BLaER1 treated with 17β-estradiol and CSF1 and Interleukin-3, amounts not matched to agents 10 nM and 100 nM (cell line): Measurements from ENCODE around the gene CAMK2D.

Experiments
- H3K27ac ChIP-seq, 11 experiments: shearing (Covaris generic); formaldehyde crosslinking; 2 replicates each; pipeline ENCODE4 v1.8.1; 2022
- H3K27me3 ChIP-seq, 11 experiments: shearing (Covaris generic); formaldehyde crosslinking; 2 replicates each; pipeline ENCODE4 v1.8.1; 2022
- H3K36me3 ChIP-seq, 11 experiments: shearing (Covaris generic); formaldehyde crosslinking; 2 replicates each; pipeline ENCODE4 v1.8.1; 2022
- H3K4me1 ChIP-seq, 10 experiments: shearing (Covaris generic); formaldehyde crosslinking; 2 replicates each; pipeline ENCODE4 v1.8.1; 2022
- H3K4me2 ChIP-seq, 11 experiments: shearing (Covaris generic); formaldehyde crosslinking; 2 replicates each; pipeline ENCODE4 v1.8.1; 2022
- H3K4me3 ChIP-seq, 10 experiments: shearing (Covaris generic); formaldehyde crosslinking; 2 replicates each; pipeline ENCODE4 v1.8.1; 2022
- H3K9ac ChIP-seq, 11 experiments: shearing (Covaris generic); formaldehyde crosslinking; 2 replicates each; pipeline ENCODE4 v1.8.1; 2022
- H3K9me3 ChIP-seq, 11 experiments: shearing (Covaris generic); formaldehyde crosslinking; replicated peaks in 1 of 11; 2 replicates each; pipeline ENCODE4 v1.8.1; 2022
- H4K20me1 ChIP-seq, 11 experiments: shearing (Covaris generic); formaldehyde crosslinking; 2 replicates each; pipeline ENCODE4 v1.8.1; 2022
- Cebpa-rat ChIP-seq, 11 experiments: shearing (Covaris generic); IDR thresholded peaks; 2 replicates each; pipeline ENCODE4 v1.8.1; 2022

The CAMK2D gene

DNA sequence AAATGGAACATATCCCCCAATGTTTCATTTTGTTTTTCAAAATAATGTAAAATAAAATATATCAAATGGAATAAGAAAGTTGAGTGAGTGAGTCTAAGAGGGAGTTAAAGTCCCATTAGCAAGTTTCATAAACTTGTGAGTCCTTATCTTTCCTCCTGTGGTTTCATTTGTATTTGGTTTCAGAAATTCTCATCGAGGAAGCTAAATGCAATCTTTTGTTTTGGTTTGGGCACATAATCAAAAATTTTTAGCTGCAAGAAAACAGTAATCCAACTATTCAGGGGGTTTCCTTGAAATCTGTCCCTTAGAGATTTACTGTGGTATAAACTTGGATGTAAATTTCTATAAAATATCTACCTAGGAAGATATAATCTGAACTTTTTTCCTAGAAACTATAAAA lies 124.2 kb downstream of the CAMK2D start:
- no peak for TF ChIP-seq Cebpa-rat (IDR thresholded peaks at IDR 0.05)
- H3K4me2 ChIP-seq, result peak overlapping the region in 10 of 11 experiments; percentile 64 to 94 (median 82); a peak in 18 of 22 replicates
- H3K9ac ChIP-seq, result no peak overlapping the region
- peaks cover 0 to 25% (median 0%) of the 10 kb centered on the region in 11 experiments; a peak in 4 of 22 replicates for H3K36me3 ChIP-seq
- peaks cover 0 to 98% (median 21%) of the 10 kb centered on the region in 11 experiments; a peak in 12 of 22 replicates for H4K20me1 ChIP-seq
- no peak overlapping the region for H3K27ac ChIP-seq
- H3K4me1 ChIP-seq, result peaks cover 48 to 86% (median 76%) of the 10 kb centered on the region in 10 experiments
- H3K9me3 ChIP-seq, result no peaks in the 10 kb centered on the region
- no peaks in the 10 kb centered on the region for H3K27me3 ChIP-seq
- peak overlapping the region in 1 of 10 experiments; percentile 28; a peak in 1 of 20 replicates for H3K4me3 ChIP-seq

DNA sequence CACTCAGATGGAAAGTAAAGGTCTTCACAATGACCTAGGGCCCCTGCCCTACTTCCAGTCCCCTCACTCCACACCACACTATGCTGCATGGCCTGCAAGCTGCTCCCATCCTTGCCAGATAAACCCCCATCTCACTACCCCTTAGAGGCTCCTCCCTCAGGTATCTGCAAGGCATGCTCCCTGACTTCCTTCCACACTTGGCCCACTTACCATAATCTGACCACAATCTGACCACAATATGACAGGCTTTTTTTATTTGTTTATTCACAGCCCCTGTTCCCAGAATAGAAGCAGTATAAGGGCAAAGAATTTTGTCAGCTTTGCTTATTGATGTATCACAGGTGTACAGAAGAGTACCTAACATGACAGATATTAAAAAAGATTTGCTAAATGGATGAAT lies 124.7 kb downstream of the CAMK2D start:
- peak overlapping the region; percentile 64 to 94 (median 82) for H3K4me2 ChIP-seq
- TF ChIP-seq Cebpa-rat (IDR thresholded peaks at IDR 0.05), result no peak
- no peaks in the 10 kb centered on the region for H3K9me3 ChIP-seq
- peaks cover 48 to 83% (median 72%) of the 10 kb centered on the region in 10 experiments for H3K4me1 ChIP-seq
- no peaks in the 10 kb centered on the region for H3K27me3 ChIP-seq
- peaks cover 0 to 20% (median 0%) of the 10 kb centered on the region in 11 experiments; a peak in 2 of 22 replicates for H3K36me3 ChIP-seq
- peaks cover 0 to 99% (median 21%) of the 10 kb centered on the region in 11 experiments; a peak in 12 of 22 replicates for H4K20me1 ChIP-seq
- H3K27ac ChIP-seq, result peak overlapping the region in 6 of 11 experiments; percentile 9 to 62 (median 35); a peak in 7 of 22 replicates
- peak overlapping the region in 2 of 10 experiments; percentile 25 to 28; a peak in 2 of 20 replicates for H3K4me3 ChIP-seq
- 0 out of 22 replicates have a peak overlapping the region, but pooled peaks of 2 of the 11 experiments have one; percentile 16 to 26 for H3K9ac ChIP-seq

DNA sequence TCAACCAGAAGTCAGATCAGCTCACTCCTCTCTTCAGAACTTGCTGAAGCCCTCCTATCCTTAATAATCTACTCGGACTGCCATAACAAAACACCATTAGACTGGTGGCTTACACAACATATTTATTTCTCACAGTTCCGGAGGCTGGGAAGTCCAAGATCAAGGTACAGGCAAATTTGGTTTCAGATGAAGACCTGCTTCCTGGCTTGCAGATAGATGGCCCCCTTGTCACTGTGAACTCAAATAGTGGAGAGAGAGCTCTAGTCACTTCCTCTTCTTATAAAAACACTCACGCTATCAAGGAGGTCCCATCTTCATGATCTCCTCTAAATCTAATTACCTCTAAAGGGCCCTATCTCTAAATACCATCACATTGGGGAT lies 125.1 kb downstream of the CAMK2D start:
- H3K36me3 ChIP-seq, result peaks cover 0 to 21% (median 0%) of the 10 kb centered on the region in 11 experiments; a peak in 3 of 22 replicates
- peak overlapping the region in 7 of 11 experiments; percentile 2 to 62 (median 25); a peak in 7 of 22 replicates for H3K27ac ChIP-seq
- no peaks in the 10 kb centered on the region for H3K27me3 ChIP-seq
- peak overlapping the region in 2 of 10 experiments; percentile 25 to 28; a peak in 2 of 20 replicates for H3K4me3 ChIP-seq
- TF ChIP-seq Cebpa-rat (IDR thresholded peaks at IDR 0.05), result no peak
- H3K9me3 ChIP-seq, result no peaks in the 10 kb centered on the region
- H3K4me1 ChIP-seq, result peaks cover 45 to 83% (median 68%) of the 10 kb centered on the region in 10 experiments
- H3K4me2 ChIP-seq, result peak overlapping the region; percentile 64 to 94 (median 82)
- 0 out of 22 replicates have a peak overlapping the region, but pooled peaks of 2 of the 11 experiments have one; percentile 16 to 26 for H3K9ac ChIP-seq
- peaks cover 0 to 100% (median 21%) of the 10 kb centered on the region in 11 experiments; a peak in 12 of 22 replicates for H4K20me1 ChIP-seq

DNA sequence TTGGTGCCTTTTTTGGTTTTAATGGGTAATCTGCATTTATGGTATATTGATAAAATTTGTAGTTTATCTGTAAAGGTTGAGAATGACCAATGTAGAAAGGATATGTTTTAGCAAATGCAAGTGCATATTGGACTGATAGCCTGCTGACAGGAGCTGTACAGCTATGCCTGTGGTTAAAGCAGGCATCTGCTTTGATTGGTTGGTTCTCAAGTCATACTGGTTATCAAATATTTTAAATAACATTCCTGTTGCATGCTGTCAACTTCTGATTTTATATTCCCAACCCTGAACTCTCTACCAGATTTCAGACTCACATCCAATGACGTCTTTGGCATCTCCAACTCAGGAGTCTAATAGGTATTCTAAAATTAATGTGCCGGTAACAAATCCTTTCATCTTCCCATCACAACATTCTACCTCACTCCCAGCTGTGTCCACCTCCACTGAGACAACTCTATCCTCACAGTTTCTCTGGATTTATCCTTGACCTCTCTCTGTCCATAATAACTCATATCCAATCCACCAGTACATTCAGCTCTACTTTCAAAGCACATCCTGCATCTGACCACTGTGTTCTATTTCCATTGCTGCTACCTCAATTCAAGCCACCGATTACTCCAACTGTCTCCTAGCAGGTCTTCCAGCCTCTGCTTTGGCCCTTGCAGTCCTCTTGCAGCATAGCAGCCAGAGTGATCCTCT lies 125.7 kb downstream of the CAMK2D start:
- Histone ChIP-seq H3K9me3 (no peaks in the 10 kb centered on the region), H3K9ac (0 out of 22 replicates have a peak overlapping the region, but pooled peaks of 2 of the 11 experiments have one; percentile 3 to 10), H4K20me1 (peaks cover 0 to 99% (median 21%) of the 10 kb centered on the region in 11 experiments; a peak in 12 of 22 replicates), H3K4me3 (0 out of 20 replicates have a peak overlapping the region, but pooled peaks of 1 of the 10 experiments have one; percentile 25), H3K27me3 (no peaks in the 10 kb centered on the region), H3K4me1 (peaks cover 45 to 79% (median 62%) of the 10 kb centered on the region in 10 experiments), H3K4me2 (peak overlapping the region; percentile 64 to 94 (median 82)), H3K27ac (peak overlapping the region in 4 of 11 experiments; percentile 2 to 62 (median 48); a peak in 5 of 22 replicates), H3K36me3 (peaks cover 0 to 26% (median 0%) of the 10 kb centered on the region in 11 experiments; a peak in 3 of 22 replicates)
- TF ChIP-seq Cebpa-rat (IDR thresholded peaks at IDR 0.05), result no peak

DNA sequence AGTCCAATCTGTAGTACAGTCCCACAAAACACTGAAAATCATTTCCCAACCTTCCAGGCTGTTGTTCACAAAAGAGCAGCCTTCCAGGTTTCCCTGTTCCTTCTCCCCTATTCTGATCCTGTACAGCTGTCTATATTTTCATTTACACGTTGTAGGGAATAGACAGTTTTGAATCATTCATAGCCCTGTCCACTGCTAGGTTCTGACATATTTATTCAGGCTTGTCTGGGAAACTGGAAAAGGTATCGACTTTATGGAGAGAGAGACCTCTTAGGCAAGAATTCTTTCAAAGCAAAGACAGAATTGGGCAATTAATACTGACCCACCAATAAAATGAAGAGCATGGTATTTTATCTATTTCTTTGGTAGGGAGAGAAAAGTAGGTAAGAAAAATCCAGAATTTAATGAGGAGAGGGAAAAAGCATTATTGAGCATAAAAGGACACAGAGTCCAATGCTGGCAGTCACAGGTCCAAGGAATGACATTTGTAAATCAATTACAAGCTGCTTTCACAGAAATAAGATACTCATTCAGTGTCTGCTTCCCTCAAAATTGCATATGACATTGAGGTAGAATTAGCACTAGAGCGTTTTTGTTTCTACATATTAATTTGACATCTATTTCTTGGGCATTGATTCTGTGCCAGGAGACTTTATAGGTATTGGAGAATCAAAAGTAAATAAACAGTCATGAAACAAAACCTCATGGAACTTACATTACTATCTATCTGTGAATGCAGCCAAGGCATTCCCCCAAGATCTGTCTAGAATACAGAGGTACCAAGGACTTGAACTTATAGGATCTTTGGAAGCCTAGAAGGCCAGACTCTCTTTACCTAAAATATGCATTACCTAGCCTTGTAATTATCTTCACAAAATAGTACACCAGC lies 127.2 kb downstream of the CAMK2D start:
- Histone ChIP-seq H3K27me3 (no peaks in the 10 kb centered on the region), H3K4me1 (peaks cover 35 to 77% (median 49%) of the 10 kb centered on the region in 10 experiments), H3K27ac (no peak overlapping the region)

DNA sequence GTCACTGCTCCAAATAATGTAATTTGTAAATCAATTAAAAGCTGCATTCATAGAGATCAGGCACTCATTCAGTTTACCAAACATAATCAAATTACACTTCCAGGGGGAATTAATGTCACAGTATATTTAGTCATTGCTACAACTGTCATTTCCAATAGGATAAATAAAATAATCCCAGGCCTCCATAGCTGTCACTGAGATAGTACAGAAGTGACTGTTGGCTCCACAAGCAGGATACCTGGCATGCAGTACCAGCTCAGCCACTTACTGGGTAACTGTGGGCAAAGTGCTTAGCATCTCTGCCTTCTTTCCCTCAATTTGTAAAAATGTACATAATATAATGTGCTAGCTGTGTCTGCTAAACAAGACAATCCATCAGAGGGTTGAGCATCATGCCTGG lies 128.1 kb downstream of the CAMK2D start:
- peaks cover 0 to 30% (median 0%) of the 10 kb centered on the region in 11 experiments; a peak in 3 of 22 replicates for H3K36me3 ChIP-seq
- peaks cover 0 to 97% (median 15%) of the 10 kb centered on the region in 11 experiments; a peak in 11 of 22 replicates for H4K20me1 ChIP-seq
- H3K4me3 ChIP-seq, result no peak overlapping the region
- no peak overlapping the region for H3K9ac ChIP-seq
- H3K9me3 ChIP-seq, result no peaks in the 10 kb centered on the region
- H3K27me3 ChIP-seq, result no peaks in the 10 kb centered on the region
- no peak for TF ChIP-seq Cebpa-rat (IDR thresholded peaks at IDR 0.05)
- H3K4me1 ChIP-seq, result peaks cover 28 to 77% (median 43%) of the 10 kb centered on the region in 10 experiments
- no peak overlapping the region for H3K27ac ChIP-seq
- no peak overlapping the region for H3K4me2 ChIP-seq

More for the DNA sequence above, 127.2 kb downstream of the CAMK2D start:
- H3K4me2 ChIP-seq, result peak overlapping the region in 2 of 11 experiments; percentile 3 to 94; a peak in 3 of 22 replicates
- H3K9me3 ChIP-seq, result no peaks in the 10 kb centered on the region
- no peak overlapping the region for H3K4me3 ChIP-seq
- no peak overlapping the region for H3K9ac ChIP-seq
- H4K20me1 ChIP-seq, result peaks cover 0 to 99% (median 17%) of the 10 kb centered on the region in 11 experiments; a peak in 12 of 22 replicates
- peaks cover 0 to 30% (median 0%) of the 10 kb centered on the region in 11 experiments; a peak in 3 of 22 replicates for H3K36me3 ChIP-seq
- TF ChIP-seq Cebpa-rat (IDR thresholded peaks at IDR 0.05), result no peak

GRCh38 chr4:113628711-113629110 lies 132.8 kb downstream of the CAMK2D start:
- Histone ChIP-seq H3K27ac (0 out of 22 replicates have a peak overlapping the region, but pooled peaks of 1 of the 11 experiments have one; percentile 36), H3K4me1 (peaks cover 0 to 73% (median 25%) of the 10 kb centered on the region in 10 experiments; a peak in 12 of 20 replicates), H3K27me3 (no peaks in the 10 kb centered on the region), H3K4me3 (no peak overlapping the region), H3K36me3 (peaks cover 0 to 46% (median 25%) of the 10 kb centered on the region in 11 experiments; a peak in 14 of 22 replicates), H4K20me1 (peaks cover 0 to 81% (median 0%) of the 10 kb centered on the region in 11 experiments; a peak in 7 of 22 replicates), H3K4me2 (peak overlapping the region in 6 of 11 experiments; percentile 7 to 58 (median 32); a peak in 9 of 22 replicates), H3K9me3 (peaks cover 0 to 13% (median 0%) of the 10 kb centered on the region in 11 experiments; a peak in 5 of 22 replicates), H3K9ac (no peak overlapping the region; a peak in 1 of 22 replicates)
- no peak for TF ChIP-seq Cebpa-rat (IDR thresholded peaks at IDR 0.05)

- TF ChIP-seq Cebpa-rat (IDR thresholded peaks at IDR 0.05), result no peak
- Histone ChIP-seq H4K20me1 (peaks cover 0 to 68% (median 0%) of the 10 kb centered on the region in 11 experiments; a peak in 6 of 22 replicates), H3K9ac (no peak overlapping the region), H3K9me3 (peaks cover 0 to 19% (median 0%) of the 10 kb centered on the region in 11 experiments; a peak in 5 of 22 replicates), H3K27ac (peak overlapping the region in 1 of 11 experiments; percentile 8; a peak in 1 of 22 replicates), H3K36me3 (peaks cover 0 to 52% (median 33%) of the 10 kb centered on the region in 11 experiments; a peak in 16 of 22 replicates), H3K4me2 (peak overlapping the region in 8 of 11 experiments; percentile 20 to 65 (median 44); a peak in 14 of 22 replicates), H3K4me1 (peaks cover 0 to 78% (median 25%) of the 10 kb centered on the region in 10 experiments; a peak in 12 of 20 replicates), H3K27me3 (no peaks in the 10 kb centered on the region), H3K4me3 (no peak overlapping the region)
These were observed 134.2 kb downstream of the CAMK2D start for GRCh38 chr4:113627321-113627720.
